Bone marrow (tissue), 2 donors: ENCODE results near the gene TNNC2.
A peak's percentile ranks its signal among the peaks of the same experiment; 100 is the strongest.
"Not testable (repeated sequence)": the region's sequence is repeated elsewhere in the genome, so short reads cannot be mapped to it uniquely, and the experiment has no call there.

Experiments used
- DNase-seq, 2 donors: peaks; one replicate each; lab custom pipeline; 2025; lab: John Stamatoyannopoulos, UW

The TNNC2 gene

DNA sequence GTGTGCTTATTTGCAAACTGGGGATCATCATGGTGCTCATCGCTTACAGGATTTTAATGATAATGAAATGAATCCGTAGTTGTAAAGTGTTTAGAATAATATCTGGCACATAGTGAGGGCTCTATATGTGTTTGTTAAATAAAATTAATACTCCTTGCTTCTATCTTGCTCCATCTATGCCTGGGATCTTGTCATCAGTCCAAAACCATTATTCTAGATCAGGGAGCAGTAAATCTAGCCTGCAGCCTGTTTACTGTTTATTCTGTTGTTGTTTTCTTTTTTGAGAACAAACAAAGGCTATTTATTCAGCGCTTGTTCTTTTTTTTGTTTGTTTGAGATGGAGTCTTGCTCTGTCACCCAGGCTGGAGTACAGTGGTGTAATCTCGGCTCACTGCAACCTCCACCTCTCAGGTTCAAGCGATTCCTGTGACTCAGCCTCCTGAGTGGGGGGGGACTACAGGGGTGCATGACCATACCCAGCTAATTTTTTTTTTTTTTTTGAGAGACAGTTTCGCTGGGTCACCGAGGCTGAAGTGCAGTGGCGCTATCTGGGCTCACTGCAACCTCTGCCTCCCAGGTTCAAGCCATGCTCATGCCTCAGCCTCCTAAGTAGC is 22.0 kb upstream of the TNNC2 start:
- no peak for DNase-seq

DNA sequence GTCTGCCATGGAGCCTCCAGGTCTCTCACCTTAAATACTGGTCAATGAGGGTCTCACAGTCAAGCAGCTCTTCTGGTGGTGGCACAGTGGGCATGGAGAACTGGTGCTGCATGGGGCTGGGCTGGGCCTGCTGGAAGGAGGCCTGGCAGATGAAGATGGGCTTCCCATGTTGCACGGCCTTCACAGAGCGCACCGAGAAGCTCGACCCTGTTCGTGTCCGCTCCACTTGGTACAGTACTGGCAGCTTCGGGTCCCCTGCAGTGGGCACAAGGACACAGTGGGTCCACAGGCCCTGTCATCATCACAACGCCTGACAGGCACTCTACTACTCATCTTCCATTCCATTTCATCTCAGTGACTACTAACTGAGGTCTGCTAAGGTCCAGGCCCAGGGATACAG is 21.3 kb upstream of the TNNC2 start:
- no peak for DNase-seq

DNA sequence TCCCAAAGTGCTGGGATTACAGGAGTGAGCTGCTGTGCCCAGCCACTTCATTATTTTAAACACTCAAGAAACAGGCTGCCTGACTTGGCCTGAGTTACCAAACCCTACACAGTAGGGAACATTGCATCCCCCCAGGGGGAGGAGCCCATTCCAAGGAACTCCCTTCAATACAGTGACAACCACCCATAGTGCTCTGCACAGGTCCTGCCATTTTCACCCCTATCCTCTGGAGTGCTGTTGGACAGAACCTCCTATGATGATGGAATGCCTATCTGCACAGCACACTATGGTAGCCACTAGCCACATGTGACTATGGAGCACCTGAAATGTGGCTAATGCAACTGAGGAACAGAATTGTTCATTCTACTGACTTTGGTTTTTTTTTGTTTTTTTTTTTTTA is 18.3 kb upstream of the TNNC2 start:
- no peak for DNase-seq

DNA sequence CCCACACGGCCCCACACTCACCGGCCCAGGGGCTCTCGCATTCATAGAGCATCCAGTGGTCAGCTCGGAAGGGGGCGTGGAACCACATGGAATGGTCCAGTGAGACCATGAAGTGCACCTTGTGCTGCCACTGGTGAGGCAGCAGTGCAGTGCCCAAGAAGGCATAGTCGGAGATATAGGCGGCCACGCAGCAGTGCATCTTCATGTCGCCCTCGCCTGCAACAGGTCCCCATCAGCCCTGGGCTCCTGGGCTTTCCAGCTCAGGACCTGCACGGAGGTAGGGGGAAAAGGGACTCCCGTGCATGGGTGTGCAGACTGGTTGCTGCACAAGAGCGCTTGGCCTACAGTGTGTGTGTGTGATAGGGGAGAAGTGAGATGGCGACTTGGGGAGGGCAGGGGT is 16.4 kb upstream of the TNNC2 start:
- DNase-seq, result no peak

DNA sequence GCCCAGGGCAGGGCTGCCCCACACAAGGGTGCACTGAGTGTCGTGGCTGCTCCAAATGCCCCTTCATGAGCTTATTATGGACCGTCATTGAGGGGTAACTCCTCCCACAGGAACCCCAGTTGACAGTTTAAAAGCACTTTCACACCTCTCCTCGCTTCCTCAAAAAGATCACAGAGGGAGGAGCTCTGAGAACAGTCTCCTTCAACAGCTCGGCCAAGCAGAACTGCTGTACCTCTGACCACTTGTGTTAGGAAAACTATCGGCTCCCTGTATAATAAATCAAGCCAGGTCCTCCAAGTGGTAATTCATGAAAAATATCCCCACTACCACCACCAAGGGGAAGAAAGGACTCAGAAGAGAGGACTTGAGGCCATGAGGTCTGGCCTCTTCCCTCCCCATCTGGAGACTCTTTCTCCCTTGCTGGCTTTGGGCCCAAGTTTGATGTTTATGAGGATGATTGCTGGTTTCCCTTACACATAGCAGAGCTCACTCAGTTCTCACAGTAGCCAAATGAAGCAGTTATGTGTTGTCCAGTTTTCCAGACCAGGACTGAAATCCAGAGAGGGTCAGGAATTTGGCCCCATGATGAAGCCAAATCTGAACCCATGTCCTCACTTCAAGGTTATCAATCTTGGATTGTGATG is 15.2 kb upstream of the TNNC2 start:
- DNase-seq, result no peak

DNA sequence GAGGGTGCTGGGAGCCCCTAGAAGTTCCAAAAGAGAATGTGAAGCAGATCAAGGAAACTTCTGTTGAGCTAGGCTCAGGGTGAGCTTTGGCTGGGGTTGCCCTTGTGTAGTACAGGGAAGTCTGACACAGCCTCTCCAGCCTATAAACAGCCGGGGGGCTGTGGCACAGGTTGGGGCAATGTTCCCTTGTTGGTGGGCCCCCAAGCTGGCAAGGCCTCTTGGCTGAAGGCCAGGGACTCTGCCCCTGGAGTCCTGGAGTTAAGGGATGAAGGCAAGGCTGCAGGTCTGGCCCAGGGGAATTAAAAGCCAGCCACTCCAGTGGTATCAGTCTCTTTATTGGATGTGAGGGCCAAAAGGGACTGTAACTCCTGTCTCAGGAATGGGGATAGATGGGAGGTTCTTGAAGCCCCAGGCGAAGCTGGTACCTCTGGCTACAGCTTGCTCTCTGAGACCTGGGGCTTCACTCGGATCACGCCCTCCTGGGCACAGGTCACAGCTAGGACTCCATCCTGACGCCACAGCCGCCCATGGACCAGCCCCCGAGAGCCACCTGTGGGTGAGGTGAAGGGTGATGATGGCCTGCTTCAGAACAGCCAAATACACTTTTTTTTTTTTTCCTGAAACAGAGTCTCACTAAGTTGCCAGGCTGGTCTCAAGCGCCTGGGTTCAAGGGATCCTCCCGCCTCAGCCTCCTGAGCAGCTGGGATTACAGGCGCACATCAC is 14.5 kb upstream of the TNNC2 start:
- DNase-seq, result no peak

DNA sequence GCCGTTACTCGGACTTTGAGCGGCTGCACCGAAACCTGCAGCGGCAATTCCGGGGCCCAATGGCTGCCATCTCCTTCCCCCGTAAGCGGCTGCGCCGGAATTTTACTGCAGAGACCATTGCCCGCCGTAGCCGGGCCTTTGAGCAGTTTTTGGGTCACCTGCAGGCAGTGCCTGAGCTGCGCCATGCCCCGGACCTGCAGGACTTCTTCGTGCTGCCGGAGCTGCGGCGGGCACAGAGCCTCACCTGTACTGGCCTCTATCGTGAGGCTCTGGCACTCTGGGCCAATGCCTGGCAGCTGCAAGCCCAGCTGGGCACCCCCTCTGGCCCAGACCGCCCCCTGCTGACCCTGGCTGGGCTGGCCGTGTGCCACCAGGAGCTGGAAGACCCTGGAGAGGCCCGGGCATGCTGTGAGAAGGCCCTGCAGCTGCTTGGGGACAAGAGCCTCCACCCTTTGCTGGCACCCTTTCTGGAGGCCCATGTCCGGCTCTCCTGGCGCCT is 13.6 kb upstream of the TNNC2 start:
- no peak for DNase-seq

DNA sequence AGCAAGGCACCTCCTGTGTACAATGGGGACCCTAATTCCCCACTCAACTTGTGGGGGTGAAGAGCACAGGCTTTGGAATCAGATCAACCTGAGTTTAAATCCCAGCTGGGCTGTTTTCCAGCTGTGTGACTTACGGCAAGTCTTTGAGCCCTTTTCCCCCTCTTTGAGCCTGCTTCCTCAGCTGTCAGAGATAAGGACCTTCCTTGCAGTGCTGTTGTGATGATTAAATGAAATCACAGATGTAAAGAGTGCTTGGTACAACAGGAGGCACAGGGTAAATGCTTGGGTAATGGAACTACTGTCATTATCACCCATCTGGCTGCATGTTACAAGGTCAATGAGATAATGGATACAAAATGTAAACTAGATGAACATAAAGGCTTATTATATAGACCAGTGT is 9.7 kb upstream of the TNNC2 start:
- no peak for DNase-seq

DNA sequence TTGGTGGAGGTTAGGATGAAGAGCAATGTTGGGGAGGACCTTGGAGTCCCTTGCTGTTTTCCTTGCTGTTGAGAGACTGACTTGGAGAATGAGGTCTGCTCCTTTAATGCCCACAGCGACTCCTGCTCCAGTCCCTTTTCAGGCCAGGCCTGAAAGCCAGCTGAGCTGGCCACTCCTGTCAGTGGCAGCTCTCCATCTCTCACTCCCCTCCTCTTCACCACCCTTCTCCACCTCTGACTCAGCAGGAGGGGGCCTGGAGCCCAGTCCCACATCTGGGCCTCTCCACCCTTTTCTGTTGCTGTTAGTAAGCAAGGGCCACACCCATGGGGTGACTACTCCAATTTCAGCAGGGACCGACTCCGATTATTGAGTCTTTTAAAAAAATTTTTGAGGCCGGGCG is 8.7 kb upstream of the TNNC2 start:
- no peak for DNase-seq

DNA sequence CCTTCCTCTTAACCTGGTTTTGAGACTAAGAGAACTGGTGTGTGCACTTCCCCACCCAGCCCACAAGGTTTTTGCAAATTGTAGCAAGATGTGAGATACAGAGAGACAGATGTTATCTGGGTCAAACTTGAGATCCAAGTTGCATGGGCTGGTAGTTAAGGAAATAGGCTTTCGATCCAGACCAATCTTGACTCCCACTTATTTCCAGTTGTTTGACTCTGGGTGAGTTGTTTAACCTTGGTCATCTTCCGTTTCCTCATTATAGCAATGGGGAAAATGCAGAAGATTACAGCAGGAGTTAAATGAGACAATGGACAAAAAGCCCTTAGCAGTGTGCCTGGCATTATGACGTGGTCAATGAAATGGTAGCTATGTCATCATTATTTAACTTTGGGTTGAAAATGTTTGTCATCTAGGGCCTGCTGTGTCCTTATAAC is 8.2 kb upstream of the TNNC2 start:
- DNase-seq, result no peak

DNA sequence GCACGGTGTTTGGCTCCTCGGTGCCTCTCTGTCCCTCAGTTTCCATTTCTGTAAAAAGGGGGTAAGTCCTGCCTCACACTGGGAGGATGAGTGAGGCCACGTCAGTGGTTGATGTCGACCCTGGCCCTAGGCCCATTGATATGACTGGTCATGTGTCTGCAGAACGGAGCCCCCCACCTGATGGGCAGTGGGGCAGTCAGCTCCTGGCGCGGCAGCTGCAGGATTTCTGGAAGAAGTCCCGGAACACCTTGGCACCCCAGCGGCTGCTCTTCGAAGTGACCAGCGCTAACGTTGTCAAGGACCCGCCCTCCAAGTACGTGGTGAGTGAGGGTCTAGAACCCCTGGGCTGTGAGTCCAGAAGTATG is 7.7 kb upstream of the TNNC2 start:
- no peak for DNase-seq

DNA sequence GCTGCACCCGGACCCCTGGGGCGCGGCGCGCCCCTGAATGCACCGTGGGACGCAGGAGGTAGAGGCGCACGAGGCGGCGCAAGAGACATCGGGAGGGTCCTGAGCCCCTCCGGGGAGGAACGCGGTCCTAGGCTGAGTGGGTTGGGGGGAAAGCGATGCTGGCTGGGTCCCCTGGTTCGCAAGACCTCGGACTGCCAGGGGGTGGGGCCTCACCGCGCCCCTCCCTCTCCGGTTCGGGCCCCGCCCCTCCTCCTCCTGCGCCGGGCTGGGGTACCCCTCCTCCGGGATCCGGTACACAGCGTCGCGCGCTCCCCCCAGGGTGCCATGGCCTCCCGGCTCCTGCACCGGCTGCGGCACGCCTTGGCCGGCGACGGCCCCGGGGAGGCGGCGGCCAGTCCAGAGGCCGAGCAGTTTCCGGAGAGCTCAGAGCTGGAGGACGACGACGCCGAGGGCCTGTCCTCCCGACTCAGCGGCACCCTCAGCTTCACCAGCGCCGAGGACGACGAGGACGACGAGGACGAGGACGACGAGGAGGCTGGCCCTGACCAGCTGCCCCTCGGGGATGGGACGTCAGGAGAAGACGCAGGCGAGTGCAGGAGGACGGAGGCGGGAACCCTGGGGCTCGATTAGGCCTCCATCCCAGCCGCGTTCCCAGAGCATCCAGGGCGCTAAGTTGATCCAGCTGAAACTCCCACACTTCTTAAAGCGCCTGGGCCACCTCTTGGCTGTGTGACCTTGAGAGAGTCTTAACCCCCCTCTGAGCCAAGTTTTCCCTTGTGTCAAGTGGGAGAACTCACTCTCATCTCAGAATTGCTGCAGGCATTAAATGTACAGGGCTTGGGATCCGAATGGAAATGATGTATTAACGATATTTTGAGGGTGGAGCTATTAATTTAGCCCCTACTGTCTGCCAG is 7.0 kb upstream of the TNNC2 start:
- DNase-seq, result no peak

DNA sequence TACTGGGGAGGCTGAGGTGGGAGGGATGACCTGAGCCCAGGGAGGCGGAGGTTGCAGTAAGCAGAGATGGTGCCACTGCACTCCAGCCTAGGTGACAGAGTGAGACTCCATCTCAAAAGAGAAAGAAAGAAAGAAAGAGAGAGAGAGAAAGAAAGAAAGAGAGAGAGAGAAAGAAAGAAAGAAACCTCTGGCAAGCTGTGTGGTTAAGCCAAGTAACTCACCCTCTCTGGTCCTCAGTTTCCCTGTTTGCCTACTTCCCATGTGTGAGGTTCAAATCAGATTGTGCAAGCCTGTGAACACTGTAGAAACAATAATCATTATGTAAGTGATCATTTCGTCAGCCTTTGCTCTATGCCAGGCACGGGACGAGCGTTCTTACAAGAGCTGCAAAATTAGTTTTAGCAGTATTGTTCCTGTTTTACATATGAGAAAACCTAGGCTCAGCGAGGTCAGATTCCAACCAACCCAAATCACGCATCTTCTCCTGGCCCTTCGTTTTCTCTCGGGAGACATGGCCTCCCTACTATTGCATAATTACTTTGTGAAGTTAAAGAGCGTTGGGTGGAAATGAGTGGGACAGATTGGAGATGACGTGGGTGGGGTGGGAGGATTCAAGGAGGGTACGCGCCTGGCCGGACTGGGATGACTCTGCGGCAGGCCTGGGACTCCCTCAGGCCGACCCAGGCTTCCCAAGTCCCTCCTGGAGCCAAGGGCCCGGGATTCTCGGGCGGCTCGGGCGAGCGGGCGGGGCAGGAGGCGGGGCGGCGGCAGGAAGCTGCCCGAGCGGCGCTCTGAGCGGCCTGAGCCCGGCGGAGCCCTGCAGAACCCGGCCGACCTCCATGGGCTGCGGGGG is 6.1 kb upstream of the TNNC2 start, which contains the start of gene SNX21:
TSS of gene SNX21 (plus strand) at position 770 of the 853 bp plus-strand sequence. CDS start 121 bp downstream, outside the sequence.
- peak in 1 of 2 donors; percentile 30 for DNase-seq

DNA sequence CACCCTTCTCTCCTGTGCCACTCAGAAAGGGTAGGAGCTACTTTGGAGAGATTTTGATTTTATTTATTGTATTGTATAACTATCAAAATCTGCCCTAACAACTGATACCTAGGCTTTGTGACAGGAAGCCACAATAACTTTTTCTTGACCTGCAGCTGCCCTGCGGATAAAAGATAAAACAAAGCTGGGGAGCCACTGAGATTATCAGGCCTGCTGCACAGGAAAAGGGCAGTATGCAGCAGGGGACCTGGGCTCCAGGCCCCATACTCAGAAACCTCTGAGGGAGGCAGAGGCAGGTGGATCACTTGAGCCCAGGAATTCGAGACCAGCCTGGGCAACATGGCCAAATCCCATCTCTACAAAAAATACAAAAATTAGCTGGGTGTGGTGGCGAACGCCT is 5.5 kb upstream of the TNNC2 start:
- DNase-seq, result no peak

DNA sequence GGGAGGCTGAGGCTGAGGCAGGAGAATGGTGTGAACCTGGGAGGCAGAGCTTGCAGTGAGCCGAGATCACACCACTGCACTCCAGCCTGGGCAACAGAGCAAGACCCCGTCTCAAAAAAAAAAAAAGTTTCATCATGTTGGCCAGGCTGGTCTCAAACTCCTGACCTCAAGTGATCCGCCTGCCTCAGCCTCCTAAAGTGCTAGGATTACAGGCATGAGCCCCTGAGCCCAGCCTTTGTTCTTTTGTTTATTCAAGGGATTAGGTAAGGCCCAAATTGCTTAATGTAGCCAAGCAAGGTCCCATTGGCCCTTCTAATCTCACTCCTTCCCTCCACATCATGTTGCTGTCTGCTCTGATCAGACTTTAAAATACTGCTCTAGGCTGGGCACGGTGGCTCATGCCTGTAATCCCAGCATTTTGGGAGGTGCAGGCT is 2.6 kb upstream of the TNNC2 start:
- DNase-seq, result not testable (repeated sequence)

DNA sequence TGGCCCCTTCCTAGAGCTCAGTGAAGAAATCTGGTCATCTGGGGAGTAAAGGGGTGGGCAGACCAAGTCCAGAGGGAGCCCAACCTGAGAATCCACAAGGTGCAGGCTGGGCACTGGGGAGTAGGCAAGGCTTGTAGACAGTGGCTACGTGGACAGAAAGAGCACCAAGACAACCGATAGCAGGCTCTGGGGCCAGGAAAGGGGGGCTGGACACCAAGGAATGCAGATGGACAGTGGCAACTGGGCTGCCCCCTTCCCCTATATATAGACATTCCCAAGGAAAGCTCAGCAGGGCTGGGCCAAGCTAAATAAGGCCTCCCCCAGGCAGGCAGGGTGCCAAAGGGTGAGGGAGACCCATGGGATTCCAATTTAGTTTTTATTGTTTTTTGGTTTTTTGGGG is 1.5 kb upstream of the TNNC2 start:
- DNase-seq, result no peak

DNA sequence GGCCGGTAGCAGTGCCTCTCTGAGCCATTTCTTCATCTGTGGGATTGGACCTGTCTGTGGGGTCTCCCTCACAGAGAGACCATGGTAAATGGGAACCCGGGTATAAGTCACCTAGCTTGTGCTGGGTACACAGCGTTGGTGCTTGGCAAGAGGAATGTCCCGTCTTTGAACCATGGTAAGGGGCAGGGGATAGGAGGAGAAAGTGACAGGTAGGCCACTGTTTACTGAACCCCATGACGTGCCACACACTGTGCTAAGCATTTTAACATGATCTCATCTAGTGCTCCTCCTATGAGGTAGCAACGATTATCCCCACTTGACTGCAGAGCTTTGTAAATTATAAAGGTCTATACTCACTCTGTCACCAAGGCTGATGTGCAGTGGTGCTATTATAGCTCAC is 600 bp upstream of the TNNC2 start:
- DNase-seq, result no peak

DNA sequence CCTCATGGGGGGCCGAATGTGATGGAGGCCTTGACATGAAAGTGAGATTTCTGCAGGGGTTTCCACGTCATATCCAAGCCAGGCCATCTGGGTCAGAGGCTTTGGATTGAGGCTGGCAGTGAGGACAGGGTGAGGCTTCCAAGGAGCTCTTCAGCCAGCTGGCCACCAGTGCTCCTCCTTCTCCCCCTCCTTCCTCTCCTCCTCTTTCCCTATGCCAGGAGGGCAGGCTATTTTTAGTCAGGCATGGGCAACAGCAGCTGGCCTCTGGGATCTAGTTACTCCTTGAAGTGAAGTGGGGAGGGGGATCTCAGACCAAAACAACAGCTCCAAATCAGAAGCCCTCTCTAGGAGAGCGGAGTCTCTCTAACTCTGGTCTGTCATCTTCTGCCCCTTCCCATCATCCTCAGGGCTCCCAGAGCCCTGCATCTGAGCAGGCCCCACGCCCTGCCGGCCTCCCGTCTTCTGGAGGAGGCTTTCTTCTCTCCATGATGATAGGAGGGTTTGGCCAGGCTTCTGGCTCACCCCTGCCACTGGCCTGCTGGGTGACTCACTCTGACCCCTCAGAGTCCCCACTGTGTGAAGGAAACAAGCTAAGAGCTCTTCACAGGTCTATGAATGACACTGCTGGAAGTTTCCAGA is 612 bp downstream of the TNNC2 start:
- DNase-seq, result no peak

DNA sequence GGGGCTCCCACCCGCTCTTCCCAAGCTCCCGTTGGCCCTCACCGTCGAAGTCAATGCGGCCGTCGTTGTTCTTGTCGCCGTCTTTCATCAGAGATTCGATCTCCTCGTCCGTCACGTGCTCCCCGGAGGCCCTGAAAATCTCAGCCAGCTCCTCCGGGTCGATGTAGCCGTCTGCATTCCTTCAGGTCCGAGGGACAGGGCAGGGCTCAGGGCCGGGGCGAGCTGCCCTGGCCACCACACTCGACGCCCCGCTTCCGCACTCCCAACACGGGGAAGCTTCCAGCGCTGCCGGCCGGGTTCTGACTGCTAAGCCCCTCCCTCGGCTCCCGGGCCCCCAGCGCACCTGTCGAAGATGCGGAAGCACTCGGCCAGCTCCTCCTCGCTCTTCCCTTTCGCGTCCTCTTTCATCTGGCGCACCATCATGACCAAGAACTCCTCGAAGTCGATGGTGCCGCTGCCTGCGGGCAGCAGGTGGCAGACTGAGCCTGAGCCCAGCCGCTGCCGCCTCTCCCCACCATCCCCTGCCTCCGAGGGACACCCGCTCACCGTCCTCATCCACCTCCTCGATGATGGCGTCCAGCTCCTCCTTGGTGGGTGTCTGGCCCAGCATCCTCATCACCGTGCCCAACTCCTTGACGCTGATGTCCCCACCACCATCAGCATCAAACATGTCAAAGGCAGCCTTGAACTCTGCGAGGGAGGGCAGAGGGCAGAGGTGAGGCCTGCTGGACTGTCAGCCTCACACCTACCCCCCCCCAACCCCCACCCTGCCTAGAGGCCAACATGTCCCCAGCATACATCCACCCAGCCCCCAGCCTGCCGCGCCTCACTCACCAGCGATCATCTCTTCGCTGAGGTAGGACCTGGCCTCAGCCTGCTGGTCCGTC is 2.9 kb downstream of the TNNC2 start:
- no peak for DNase-seq

DNA sequence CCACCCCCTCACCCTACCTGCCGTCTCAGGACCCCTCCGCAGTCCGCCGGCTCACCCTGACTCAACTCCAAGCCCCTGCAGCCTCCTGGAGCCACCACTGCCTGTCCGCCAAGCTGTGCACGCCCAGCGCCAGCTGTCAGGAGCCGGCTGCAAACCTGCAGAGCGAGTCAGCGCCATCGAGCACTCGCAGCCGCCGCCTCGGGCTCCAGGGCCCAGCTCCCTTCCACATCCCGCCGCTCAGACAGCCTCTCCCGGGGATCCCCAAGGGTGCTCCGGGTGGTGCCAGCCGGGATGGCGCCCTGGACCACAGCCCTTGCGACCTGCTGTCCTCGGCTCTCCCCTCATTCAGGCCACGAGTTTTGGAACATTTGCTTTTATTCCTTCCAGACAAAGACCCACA is 4.3 kb downstream of the TNNC2 start:
- no peak for DNase-seq
